T-helper 2 cell treated with Interferon-gamma antibody and Interleukin-4, amounts not matched to agents 100 ng/mL and 5 ng/mL, for 36 hours (primary cell): ENCODE results near the gene CKLF. TPM values are rescaled to one million over a fixed set of nuclear protein-coding genes. Genes with fewer than 3 reads are reported as not detected.
"Not testable (repeated sequence)": the region's sequence is repeated elsewhere in the genome, so short reads cannot be mapped to it uniquely, and the experiment has no call there.

Source experiments
- intact Hi-C: fragments of 100-400 bp; cut with micrococcal nuclease; formaldehyde crosslinking; loops from one replicate; pipeline ENCODE4 v1.15.1; 2023
- total RNA-seq: library from RNA; stranded (reverse); gene quantifications from 2 replicates; pipeline ENCODE4 v1.2.3, GENCODE V29; 2022

The CKLF gene
- total RNA-seq, 1 donor from 2014 or later: 140 TPM

- intact Hi-C loops: loop anchor here (2.0 to 5.0 kb wide), 2 partner anchors 88 to 142 kb away; partner anchors contain the start of genes CMTM4 and DYNC1LI2
These were observed 56.7 kb downstream of the CKLF start for GRCh38 chr16:66609139-66609510.

GRCh38 chr16:66610111-66610820 is 57.9 kb downstream of the CKLF start:
- intact Hi-C loops: no loop called here

GRCh38 chr16:66611911-66612310 is 59.5 kb downstream of the CKLF start:
- intact Hi-C loops: not testable (repeated sequence)

- intact Hi-C loops: no loop called here
These were observed 60.0 kb downstream of the CKLF start for GRCh38 chr16:66612422-66612821.

- intact Hi-C loops: no loop called here
These were observed 61.9 kb downstream of the CKLF start for GRCh38 chr16:66614161-66614802.

Other genes with a start within 250 kb of the CKLF start
- not detected in 2 replicates for gene CDH5, start 185.9 kb upstream of the CKLF start, total RNA-seq
- gene BEAN1, start 125.3 kb upstream of the CKLF start, total RNA-seq: not detected in 2 replicates
- gene TK2, start 2.5 kb upstream of the CKLF start, total RNA-seq: 12.9 and 16.3 TPM in 2 replicates
- 14.5 and 17.9 TPM in 2 replicates for gene CMTM1, start 13.9 kb downstream of the CKLF start, total RNA-seq
- gene CMTM2, start 26.9 kb downstream of the CKLF start, total RNA-seq: 1.00 and 1.3 TPM in 2 replicates
- 114 and 115 TPM in 2 replicates for gene CMTM3, start 52.1 kb downstream of the CKLF start, total RNA-seq
- 0.80 and 1.0 TPM in 2 replicates for gene CMTM4, start 144.2 kb downstream of the CKLF start, total RNA-seq
- 66.7 and 72.2 TPM in 2 replicates for gene DYNC1LI2, start 199.0 kb downstream of the CKLF start, total RNA-seq
- 0.11 and 0.25 TPM in 2 replicates for gene TERB1, start 249.0 kb downstream of the CKLF start, total RNA-seq